Measurements from ENCODE around the gene CIROP.

DNA sequence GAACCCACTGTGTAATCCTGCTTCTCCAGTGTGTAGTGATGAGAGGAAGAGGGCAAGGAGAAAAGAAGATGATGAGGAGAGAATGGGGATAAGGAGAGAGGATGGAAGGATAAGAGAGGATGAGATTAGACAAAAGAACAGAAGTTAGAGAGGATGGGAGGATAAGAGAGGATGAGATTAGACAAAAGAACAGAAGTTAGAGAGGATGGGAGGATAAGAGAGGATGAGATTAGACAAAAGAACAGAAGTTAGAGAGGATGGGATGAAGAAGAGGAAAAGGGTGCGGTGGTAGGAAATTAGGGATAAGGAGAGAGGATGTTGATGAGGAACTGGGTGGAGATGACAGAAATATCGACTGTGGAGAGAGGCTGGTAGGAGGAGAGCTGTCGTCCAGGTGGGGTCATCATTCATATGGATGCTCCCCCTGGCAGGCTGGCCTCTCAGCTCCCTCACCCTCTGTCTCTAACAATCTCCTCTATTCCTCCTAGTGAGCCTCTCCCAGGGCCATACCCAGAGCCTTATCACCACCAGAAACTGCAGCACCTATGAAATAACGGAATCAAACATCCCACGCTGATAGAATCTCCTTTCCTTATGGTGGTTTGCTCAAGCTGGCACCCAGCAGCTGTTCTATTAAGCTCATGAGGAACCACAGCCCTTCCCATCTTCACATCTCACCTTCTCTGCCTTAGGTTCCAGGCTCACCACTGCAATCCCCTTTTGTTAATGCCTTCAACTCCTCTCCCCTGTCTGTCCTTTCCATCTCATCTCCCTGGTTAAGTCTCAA, 6.0 kb upstream of the CIROP start:
- TF ChIP-seq, protein P1, sequence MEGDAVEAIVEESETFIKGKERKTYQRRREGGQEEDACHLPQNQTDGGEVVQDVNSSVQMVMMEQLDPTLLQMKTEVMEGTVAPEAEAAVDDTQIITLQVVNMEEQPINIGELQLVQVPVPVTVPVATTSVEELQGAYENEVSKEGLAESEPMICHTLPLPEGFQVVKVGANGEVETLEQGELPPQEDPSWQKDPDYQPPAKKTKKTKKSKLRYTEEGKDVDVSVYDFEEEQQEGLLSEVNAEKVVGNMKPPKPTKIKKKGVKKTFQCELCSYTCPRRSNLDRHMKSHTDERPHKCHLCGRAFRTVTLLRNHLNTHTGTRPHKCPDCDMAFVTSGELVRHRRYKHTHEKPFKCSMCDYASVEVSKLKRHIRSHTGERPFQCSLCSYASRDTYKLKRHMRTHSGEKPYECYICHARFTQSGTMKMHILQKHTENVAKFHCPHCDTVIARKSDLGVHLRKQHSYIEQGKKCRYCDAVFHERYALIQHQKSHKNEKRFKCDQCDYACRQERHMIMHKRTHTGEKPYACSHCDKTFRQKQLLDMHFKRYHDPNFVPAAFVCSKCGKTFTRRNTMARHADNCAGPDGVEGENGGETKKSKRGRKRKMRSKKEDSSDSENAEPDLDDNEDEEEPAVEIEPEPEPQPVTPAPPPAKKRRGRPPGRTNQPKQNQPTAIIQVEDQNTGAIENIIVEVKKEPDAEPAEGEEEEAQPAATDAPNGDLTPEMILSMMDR (IDR thresholded peaks at IDR 0.05; ENCODE audit: low read depth, low read length) = no peak
- no peak for TF ChIP-seq EZH2phosphoT487 (IDR thresholded peaks at IDR 0.05; ENCODE audit: low read depth)

All from OCI-LY3 (cell line).